GM19455 (cell line): ENCODE data around the gene TMCC3.
A peak's percentile ranks its signal among the peaks of the same experiment; 100 is the strongest.

Experiments
- ATAC-seq: cut with Tn5 transposase; IDR thresholded peaks from one replicate; pipeline ENCODE4 v1.9.1; 2021; ENCODE audit not compliant: unreplicated experiment

The TMCC3 gene

DNA sequence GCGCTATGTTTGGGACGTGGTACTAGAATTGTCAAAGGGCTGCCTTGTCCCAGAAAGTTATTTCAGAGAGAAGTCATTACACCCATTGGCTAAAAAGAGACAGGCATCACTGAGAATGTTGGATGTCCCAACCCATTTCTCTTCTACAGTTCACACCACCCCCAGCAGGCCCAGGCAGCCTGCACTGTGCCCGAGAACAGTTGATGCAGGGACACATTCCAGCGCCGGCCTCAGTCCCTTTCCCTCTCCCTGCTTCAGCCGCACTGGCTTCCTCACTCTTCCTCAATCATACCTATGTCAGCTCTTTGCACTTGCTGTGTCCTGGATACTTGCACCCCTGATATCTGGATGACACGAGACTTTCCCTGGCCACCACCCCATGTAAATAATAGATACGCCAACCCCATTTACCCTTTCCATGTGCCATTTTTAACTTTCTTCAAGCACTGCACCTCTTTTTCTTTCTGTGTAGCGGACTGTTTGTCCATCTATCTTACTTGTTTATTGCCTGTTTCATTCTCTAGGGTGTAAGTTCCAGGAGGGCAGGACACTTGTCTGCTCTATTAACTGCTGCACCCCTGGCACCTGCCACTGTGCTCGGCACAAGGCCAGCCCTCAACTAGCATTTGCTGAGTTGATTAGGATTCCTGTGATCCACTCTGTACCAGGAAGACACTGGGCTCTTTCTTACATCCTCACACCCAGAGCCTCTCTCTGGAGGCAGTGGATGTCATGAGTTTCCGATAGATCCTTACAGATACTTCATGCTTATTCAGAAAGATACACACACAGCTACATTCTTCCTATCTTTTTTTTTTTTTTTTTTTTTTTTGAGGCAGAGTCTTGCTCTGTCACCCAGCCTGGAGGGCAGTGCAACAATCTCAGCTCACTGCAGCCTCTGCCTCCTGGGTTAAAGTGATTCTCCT lies 114.1 kb downstream of the TMCC3 start:
- ATAC-seq = no peak

DNA sequence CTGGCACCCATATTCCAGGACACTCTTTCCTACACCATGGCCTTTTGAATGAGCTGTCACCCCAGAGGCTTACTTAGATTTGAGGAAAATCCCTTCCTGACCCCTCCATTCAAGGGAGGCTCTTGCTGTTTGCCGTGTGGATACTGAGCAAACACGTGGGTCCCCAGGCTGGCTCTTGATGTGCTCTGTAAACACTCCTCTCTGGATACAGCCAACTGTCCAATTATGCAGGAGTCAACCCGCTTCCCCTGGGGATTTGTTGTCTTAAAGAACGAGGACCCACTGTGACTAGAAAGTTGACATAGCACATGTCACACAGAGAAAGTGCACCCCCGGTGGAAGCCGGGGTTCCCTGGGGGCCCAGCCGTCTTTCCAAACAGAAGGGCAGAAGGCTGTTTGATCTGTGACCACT lies 114.8 kb downstream of the TMCC3 start:
- ATAC-seq = no peak

- ATAC-seq = no peak
These were observed 115.4 kb downstream of the TMCC3 start for GRCh38 chr12:94534774-94535509.

DNA sequence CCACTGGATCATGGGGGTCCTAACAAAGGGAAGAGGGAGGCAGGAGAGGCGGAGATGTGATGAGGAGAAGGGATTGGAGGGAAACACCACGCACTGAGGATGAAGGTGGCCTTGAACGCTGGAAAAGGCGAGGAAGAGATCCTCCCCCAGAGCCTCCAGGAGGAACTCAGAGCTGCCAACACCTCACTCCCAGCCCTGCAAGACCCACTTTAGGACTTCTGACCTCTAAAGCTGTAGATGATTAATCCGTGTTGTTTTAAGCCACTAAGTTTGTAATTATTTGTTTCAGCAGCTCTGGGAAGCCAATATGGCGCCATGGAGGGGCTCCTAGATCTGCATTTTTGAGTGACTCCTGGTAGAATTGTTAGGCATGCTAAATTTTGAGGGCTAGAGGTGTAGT lies 116.1 kb downstream of the TMCC3 start:
- no peak for ATAC-seq

DNA sequence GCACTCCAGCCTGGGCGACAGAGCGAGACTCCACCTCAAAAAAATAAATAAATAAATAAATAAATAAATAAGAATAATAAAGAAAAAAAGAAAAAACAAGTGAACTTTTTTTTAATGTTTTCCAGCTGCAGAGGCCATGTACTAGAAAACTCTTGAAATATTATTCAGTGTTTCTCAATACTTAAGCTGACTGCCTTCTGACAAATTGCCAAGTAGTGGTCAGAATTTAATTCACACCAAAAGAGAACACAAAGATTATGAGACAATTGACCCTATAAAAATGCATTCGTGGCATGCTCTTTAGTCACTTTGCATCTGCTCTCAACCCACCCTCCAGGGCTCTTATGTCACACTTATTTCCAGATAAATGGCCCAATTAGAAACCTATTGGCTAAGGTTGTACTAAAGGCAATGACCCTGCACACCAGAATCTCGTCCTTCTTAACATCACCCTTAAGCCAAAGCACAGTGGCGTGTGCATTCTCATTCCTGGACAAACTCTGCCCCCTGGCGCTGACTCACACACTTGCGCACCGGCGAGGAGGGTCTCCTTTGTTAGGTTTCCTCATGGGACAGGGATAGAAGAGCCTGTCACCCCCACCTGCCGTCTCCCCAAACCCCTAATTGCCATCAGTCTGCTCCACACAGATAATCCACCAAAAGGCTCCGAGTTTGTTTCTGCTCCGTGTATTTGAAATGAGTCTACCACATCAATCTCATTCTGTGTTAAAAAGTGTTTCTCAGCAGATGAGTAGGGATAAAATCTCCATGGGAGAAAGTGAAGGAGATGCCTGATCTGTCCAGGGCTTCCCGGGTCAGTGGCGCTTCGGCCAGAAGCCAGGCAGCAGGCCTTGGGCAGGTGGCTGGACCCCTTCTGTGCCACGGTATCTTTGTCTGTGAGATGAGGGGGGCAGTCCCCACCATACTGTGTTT lies 117.6 kb downstream of the TMCC3 start:
- ATAC-seq = peak; percentile 76

- ATAC-seq = no peak
These were observed 119.1 kb downstream of the TMCC3 start for GRCh38 chr12:94531196-94531720.

- no peak for ATAC-seq
These were observed 124.4 kb downstream of the TMCC3 start for GRCh38 chr12:94525951-94526350.
